Measurements from ENCODE around the gene GALNT10.

DNA sequence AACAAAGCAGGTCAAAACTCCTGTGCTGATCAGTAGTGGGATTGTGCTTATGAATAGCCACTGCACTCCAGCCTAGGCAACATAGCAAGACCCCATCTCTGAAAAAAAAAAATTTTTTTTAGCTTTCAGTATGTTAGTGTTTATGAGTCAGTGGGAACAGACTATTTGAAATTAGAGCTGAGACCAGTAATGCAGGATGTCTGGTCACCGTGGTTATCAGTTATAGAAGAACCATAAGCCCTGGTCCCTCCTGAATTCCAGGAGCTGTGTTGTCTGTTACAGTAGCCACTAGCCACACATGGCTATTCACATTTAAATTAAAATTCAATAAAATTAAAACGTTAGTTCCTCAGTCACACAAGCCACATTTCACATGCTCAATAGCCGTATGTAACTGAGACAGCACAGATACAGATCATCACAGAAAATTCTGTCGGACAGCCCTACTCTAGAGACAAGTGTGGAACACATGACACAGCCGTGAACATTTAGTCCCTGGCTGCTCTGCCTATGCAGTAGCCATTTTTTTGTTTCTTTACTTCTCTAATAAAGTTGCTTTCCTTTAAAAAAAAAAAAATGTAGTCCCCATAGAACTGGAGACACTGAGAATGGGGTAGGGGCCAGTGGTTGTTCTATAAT, 159.2 kb downstream of the GALNT10 start:
- TF ChIP-seq POLR2A (IDR thresholded peaks at IDR 0.05; ENCODE audit: low read depth, low read length) = no peak
- no peak for TF ChIP-seq RAD21 (IDR thresholded peaks at IDR 0.05; ENCODE audit: low read length)
- TF ChIP-seq, protein P1, sequence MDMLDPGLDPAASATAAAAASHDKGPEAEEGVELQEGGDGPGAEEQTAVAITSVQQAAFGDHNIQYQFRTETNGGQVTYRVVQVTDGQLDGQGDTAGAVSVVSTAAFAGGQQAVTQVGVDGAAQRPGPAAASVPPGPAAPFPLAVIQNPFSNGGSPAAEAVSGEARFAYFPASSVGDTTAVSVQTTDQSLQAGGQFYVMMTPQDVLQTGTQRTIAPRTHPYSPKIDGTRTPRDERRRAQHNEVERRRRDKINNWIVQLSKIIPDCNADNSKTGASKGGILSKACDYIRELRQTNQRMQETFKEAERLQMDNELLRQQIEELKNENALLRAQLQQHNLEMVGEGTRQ (IDR thresholded peaks at IDR 0.05; ENCODE audit: low read depth, low read length) = no peak
- TF ChIP-seq, protein P2, sequence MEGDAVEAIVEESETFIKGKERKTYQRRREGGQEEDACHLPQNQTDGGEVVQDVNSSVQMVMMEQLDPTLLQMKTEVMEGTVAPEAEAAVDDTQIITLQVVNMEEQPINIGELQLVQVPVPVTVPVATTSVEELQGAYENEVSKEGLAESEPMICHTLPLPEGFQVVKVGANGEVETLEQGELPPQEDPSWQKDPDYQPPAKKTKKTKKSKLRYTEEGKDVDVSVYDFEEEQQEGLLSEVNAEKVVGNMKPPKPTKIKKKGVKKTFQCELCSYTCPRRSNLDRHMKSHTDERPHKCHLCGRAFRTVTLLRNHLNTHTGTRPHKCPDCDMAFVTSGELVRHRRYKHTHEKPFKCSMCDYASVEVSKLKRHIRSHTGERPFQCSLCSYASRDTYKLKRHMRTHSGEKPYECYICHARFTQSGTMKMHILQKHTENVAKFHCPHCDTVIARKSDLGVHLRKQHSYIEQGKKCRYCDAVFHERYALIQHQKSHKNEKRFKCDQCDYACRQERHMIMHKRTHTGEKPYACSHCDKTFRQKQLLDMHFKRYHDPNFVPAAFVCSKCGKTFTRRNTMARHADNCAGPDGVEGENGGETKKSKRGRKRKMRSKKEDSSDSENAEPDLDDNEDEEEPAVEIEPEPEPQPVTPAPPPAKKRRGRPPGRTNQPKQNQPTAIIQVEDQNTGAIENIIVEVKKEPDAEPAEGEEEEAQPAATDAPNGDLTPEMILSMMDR (conservative IDR thresholded peaks at IDR 0.05; ENCODE audit: low read depth, low read length) = no peak
- no peak for TF ChIP-seq RCOR1 (IDR thresholded peaks at IDR 0.05; ENCODE audit: insufficient replicate concordance, low read length)
- TF ChIP-seq RFX5 (IDR thresholded peaks at IDR 0.05; ENCODE audit: low read depth, low read length) = no peak
- TF ChIP-seq SMC3 (IDR thresholded peaks at IDR 0.05; ENCODE audit: low read depth, low read length) = no peak
- no peak for TF ChIP-seq CEBPB (IDR thresholded peaks at IDR 0.05; ENCODE audit: low read depth, low read length)
- TF ChIP-seq MAFK (IDR thresholded peaks at IDR 0.05; ENCODE audit: low read depth, low read length) = no peak
- no peak for TF ChIP-seq BHLHE40 (IDR thresholded peaks at IDR 0.05; ENCODE audit: low read depth, low read length)

All from IMR-90 (cell line).